Liver (tissue), 9 donors: ENCODE results near the gene TMPRSS2. TPM values are rescaled to one million over a fixed set of nuclear protein-coding genes. Genes with fewer than 3 reads are reported as not detected.

Experiments used
- DNase-seq: peaks from one replicate; pipeline ENCODE4 v3.0.0-alpha.2; 2017; ENCODE audit warnings: low spot score
- H3K27ac ChIP-seq, 2 donors: one replicate each; pipeline ENCODE4 v1.7.0; 2013; ENCODE audit warnings: inconsistent platforms in 2 of 2, low read length in 2 of 2, control low read depth in 1 of 2, low read depth in 1 of 2, mild to moderate bottlenecking in 1 of 2
- H3K27me3 ChIP-seq, 4 donors: one replicate each; pipeline versions ENCODE4 v1.6.1 to v1.7.0; 2013; ENCODE audit warnings: low read length in 3 of 4, inconsistent platforms in 1 of 4, mild to moderate bottlenecking in 1 of 4, moderate library complexity in 1 of 4; ENCODE audit not compliant: control insufficient read depth in 4 of 4, insufficient read depth in 4 of 4
- H3K36me3 ChIP-seq, 4 donors: one replicate each; pipeline versions ENCODE4 v1.6.1 to v1.7.0; 2013; ENCODE audit warnings: low read length in 3 of 4, mild to moderate bottlenecking in 3 of 4, low read depth in 1 of 4, moderate library complexity in 1 of 4; ENCODE audit not compliant: control insufficient read depth in 4 of 4, insufficient read depth in 3 of 4
- H3K4me1 ChIP-seq, 4 donors: one replicate each; pipeline versions ENCODE4 v1.6.1 to v1.7.0; 2013; ENCODE audit warnings: low read length in 3 of 4, mild to moderate bottlenecking in 3 of 4, moderate library complexity in 1 of 4; ENCODE audit not compliant: control insufficient read depth in 4 of 4, insufficient read depth in 4 of 4
- H3K4me3 ChIP-seq, 3 donors: one replicate each; pipeline versions ENCODE4 v1.6.1 to v1.7.0; 2013; ENCODE audit warnings: low read length in 3 of 3, control low read depth in 1 of 3, low read depth in 1 of 3, mild to moderate bottlenecking in 1 of 3
- H3K9ac ChIP-seq, 2 donors: one replicate each; pipeline ENCODE4 v1.7.0; 2013; ENCODE audit warnings: low read length in 2 of 2, mild to moderate bottlenecking in 2 of 2, moderate library complexity in 2 of 2, control low read depth in 1 of 2, low read depth in 1 of 2
- H3K9me3 ChIP-seq, 4 donors: one replicate each; pipeline versions ENCODE4 v1.6.1 to v1.7.0; 2013; ENCODE audit warnings: low read length in 3 of 4; ENCODE audit not compliant: control insufficient read depth in 4 of 4
- EGR1 ChIP-seq, 2 donors: IDR thresholded peaks; 2 replicates each; pipeline ENCODE4 v1.6.1; 2016 to 2018; ENCODE audit warnings: antibody characterized with exemption in 2 of 2, low read depth in 2 of 2
- FOXA1 ChIP-seq: IDR thresholded peaks from 2 replicates; pipeline ENCODE4 v1.6.1; 2016; ENCODE audit warnings: antibody characterized with exemption
- FOXA2 ChIP-seq: IDR thresholded peaks from 2 replicates; pipeline ENCODE4 v1.6.1; 2016; ENCODE audit warnings: antibody characterized with exemption
- GABPA ChIP-seq, 2 donors: IDR thresholded peaks in 1 of 2; conservative IDR thresholded peaks in 1 of 2; 2 replicates each; pipeline ENCODE4 v1.6.1; 2016; ENCODE audit warnings: antibody characterized with exemption in 2 of 2, mild to moderate bottlenecking in 1 of 2, moderate library complexity in 1 of 2
- HNF4A ChIP-seq, 2 donors: conservative IDR thresholded peaks; 2 replicates each; pipeline ENCODE4 v1.6.1; 2016; ENCODE audit warnings: antibody characterized with exemption in 2 of 2, mild to moderate bottlenecking in 2 of 2
- HNF4G ChIP-seq: IDR thresholded peaks from 2 replicates; pipeline ENCODE4 v1.6.1; 2016; ENCODE audit warnings: antibody characterized with exemption
- JUND ChIP-seq, 2 donors: IDR thresholded peaks; 2 replicates each; pipeline ENCODE4 v1.6.1; 2016; ENCODE audit warnings: antibody characterized with exemption in 2 of 2
- NR2F2 ChIP-seq: IDR thresholded peaks from 2 replicates; pipeline ENCODE4 v1.6.1; 2016; ENCODE audit warnings: antibody characterized with exemption
- RAD21 ChIP-seq, 2 donors: IDR thresholded peaks; 2 replicates each; pipeline ENCODE4 v1.6.1; 2016; ENCODE audit warnings: antibody characterized with exemption in 2 of 2, mild to moderate bottlenecking in 2 of 2
- RXRA ChIP-seq, 2 donors: IDR thresholded peaks; 2 replicates each; pipeline ENCODE4 v1.6.1; 2017 to 2018; ENCODE audit warnings: antibody characterized with exemption in 2 of 2, mild to moderate bottlenecking in 1 of 2
- SP1 ChIP-seq: IDR thresholded peaks from 2 replicates; pipeline ENCODE4 v1.6.1; 2018; ENCODE audit warnings: antibody characterized with exemption, mild to moderate bottlenecking
- TAF1 ChIP-seq: conservative IDR thresholded peaks from 2 replicates; pipeline ENCODE4 v1.6.1; 2016; ENCODE audit warnings: antibody characterized with exemption, mild to moderate bottlenecking
- YY1 ChIP-seq: IDR thresholded peaks from 2 replicates; pipeline ENCODE4 v1.6.1; 2016; ENCODE audit warnings: antibody characterized with exemption, mild to moderate bottlenecking
- WGBS: extraction: QIAGEN DNeasy Blood & Tissue Kit; methylation state at CpG from one replicate; pipeline ENCODE4 v1.1.7; 2013; 5-methylcytosine and 5-hydroxymethylcytosine counted together
- polyA plus RNA-seq, 2 donors: library from polyadenylated mRNA; stranded (reverse) in 1 of 2; unstranded in 1 of 2; fragments of 200-250 nt in 1 of 2; fragments of >200 nt in 1 of 2; fragmentation: Nextera tagmentation in 1 of 2; extraction: Ambion mirVana in 1 of 2; gene quantifications; one replicate each; pipeline versions ENCODE4 v1.2.1 to v1.2.3, GENCODE V29; 2013 to 2015
- total RNA-seq, 2 donors: library from RNA; depleted of rRNA; stranded (reverse); fragments of >200 nt; gene quantifications; one replicate each; pipeline ENCODE4 v1.2.3, GENCODE V29; 2014
- TF ChIP-seq, protein P1 (sequence below): IDR thresholded peaks from 2 replicates; pipeline ENCODE4 v1.6.1; 2016; ENCODE audit warnings: antibody characterized with exemption, mild to moderate bottlenecking
- TF ChIP-seq, protein P2 (sequence below): IDR thresholded peaks from 2 replicates; pipeline ENCODE4 v1.6.1; 2016; ENCODE audit warnings: antibody characterized with exemption
- TF ChIP-seq, protein P3 (sequence below): fragments of 150-350 bp; IDR thresholded peaks from 2 replicates; pipeline ENCODE4 v1.5.1; 2017; ENCODE audit warnings: improper control_type of control experiment, low read depth, low read length; ENCODE audit not compliant: missing input control
- TF ChIP-seq, protein P4 (sequence below): IDR thresholded peaks from 2 replicates; pipeline ENCODE4 v1.6.1; 2016; ENCODE audit warnings: antibody characterized with exemption
- TF ChIP-seq, protein P5 (sequence below): IDR thresholded peaks from 2 replicates; pipeline ENCODE4 v1.6.1; 2016; ENCODE audit warnings: antibody characterized with exemption
- donor health status: healthy.
- donor health status: healthy.
- donor health status: healthy.
- donor health status: healthy.
- donor health status: healthy.

TMPRSS2 gene
- total and polyA plus RNA-seq, 4 donors: 0.14 to 32.0 (median 11.4) TPM

DNA sequence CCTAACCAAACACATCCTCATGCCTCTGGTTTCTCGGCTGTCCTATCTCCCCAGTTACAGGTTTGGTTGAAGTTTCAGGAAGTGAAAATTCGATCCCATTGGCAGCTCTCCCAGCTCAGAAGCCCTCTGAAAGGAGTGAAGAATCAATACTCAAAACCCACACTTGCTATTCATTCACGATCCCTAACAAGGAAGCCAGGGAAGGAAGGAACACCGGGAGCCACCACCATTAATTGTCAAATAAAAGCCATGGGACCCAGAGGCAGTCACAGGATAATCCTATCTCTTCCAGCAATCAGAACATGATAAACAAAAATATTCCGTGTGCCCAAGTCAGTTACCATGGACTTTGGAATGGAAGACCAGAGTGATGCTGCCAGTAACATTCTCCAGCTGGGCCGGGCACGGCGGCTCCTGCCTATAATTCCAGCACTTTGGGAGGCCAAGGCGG lies 7.0 kb downstream of the TMPRSS2 start:
- peak; percentile 84 for TF ChIP-seq YY1
- TF ChIP-seq, protein P1, sequence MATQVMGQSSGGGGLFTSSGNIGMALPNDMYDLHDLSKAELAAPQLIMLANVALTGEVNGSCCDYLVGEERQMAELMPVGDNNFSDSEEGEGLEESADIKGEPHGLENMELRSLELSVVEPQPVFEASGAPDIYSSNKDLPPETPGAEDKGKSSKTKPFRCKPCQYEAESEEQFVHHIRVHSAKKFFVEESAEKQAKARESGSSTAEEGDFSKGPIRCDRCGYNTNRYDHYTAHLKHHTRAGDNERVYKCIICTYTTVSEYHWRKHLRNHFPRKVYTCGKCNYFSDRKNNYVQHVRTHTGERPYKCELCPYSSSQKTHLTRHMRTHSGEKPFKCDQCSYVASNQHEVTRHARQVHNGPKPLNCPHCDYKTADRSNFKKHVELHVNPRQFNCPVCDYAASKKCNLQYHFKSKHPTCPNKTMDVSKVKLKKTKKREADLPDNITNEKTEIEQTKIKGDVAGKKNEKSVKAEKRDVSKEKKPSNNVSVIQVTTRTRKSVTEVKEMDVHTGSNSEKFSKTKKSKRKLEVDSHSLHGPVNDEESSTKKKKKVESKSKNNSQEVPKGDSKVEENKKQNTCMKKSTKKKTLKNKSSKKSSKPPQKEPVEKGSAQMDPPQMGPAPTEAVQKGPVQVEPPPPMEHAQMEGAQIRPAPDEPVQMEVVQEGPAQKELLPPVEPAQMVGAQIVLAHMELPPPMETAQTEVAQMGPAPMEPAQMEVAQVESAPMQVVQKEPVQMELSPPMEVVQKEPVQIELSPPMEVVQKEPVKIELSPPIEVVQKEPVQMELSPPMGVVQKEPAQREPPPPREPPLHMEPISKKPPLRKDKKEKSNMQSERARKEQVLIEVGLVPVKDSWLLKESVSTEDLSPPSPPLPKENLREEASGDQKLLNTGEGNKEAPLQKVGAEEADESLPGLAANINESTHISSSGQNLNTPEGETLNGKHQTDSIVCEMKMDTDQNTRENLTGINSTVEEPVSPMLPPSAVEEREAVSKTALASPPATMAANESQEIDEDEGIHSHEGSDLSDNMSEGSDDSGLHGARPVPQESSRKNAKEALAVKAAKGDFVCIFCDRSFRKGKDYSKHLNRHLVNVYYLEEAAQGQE: peak; percentile 36
- peak; percentile 90 to 92 for TF ChIP-seq HNF4A (conservative IDR thresholded peaks at IDR 0.05)
- TF ChIP-seq, protein P2, sequence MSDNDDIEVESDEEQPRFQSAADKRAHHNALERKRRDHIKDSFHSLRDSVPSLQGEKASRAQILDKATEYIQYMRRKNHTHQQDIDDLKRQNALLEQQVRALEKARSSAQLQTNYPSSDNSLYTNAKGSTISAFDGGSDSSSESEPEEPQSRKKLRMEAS: peak; percentile 52
- peak; percentile 91 for TF ChIP-seq HNF4G
- TF ChIP-seq SP1: peak; percentile 88
- TF ChIP-seq, protein P3, sequence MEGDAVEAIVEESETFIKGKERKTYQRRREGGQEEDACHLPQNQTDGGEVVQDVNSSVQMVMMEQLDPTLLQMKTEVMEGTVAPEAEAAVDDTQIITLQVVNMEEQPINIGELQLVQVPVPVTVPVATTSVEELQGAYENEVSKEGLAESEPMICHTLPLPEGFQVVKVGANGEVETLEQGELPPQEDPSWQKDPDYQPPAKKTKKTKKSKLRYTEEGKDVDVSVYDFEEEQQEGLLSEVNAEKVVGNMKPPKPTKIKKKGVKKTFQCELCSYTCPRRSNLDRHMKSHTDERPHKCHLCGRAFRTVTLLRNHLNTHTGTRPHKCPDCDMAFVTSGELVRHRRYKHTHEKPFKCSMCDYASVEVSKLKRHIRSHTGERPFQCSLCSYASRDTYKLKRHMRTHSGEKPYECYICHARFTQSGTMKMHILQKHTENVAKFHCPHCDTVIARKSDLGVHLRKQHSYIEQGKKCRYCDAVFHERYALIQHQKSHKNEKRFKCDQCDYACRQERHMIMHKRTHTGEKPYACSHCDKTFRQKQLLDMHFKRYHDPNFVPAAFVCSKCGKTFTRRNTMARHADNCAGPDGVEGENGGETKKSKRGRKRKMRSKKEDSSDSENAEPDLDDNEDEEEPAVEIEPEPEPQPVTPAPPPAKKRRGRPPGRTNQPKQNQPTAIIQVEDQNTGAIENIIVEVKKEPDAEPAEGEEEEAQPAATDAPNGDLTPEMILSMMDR: no peak
- TF ChIP-seq RAD21 (IDR thresholded peaks at IDR 0.05): peak; percentile 35
- TF ChIP-seq JUND (IDR thresholded peaks at IDR 0.05): peak; percentile 18 to 49
- no peak for TF ChIP-seq FOXA2
- peak in 1 of 2 donors; percentile 25 for TF ChIP-seq GABPA (IDR thresholded peaks at IDR 0.05 in 1 of 2, conservative IDR thresholded peaks at IDR 0.05 in 1 of 2)
- TF ChIP-seq, protein P4, sequence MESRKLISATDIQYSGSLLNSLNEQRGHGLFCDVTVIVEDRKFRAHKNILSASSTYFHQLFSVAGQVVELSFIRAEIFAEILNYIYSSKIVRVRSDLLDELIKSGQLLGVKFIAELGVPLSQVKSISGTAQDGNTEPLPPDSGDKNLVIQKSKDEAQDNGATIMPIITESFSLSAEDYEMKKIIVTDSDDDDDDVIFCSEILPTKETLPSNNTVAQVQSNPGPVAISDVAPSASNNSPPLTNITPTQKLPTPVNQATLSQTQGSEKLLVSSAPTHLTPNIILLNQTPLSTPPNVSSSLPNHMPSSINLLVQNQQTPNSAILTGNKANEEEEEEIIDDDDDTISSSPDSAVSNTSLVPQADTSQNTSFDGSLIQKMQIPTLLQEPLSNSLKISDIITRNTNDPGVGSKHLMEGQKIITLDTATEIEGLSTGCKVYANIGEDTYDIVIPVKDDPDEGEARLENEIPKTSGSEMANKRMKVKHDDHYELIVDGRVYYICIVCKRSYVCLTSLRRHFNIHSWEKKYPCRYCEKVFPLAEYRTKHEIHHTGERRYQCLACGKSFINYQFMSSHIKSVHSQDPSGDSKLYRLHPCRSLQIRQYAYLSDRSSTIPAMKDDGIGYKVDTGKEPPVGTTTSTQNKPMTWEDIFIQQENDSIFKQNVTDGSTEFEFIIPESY: no peak
- no peak for TF ChIP-seq TAF1
- no peak for TF ChIP-seq FOXA1
- peak; percentile 73 to 80 for TF ChIP-seq RXRA (IDR thresholded peaks at IDR 0.05)
- peak; percentile 14 for TF ChIP-seq NR2F2
- TF ChIP-seq, protein P5, sequence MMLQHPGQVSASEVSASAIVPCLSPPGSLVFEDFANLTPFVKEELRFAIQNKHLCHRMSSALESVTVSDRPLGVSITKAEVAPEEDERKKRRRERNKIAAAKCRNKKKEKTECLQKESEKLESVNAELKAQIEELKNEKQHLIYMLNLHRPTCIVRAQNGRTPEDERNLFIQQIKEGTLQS: no peak
- peak in 1 of 2 donors; percentile 75 for TF ChIP-seq EGR1 (IDR thresholded peaks at IDR 0.05; ENCODE audit: low read depth in 2 of 2)
- Histone ChIP-seq H3K4me3 (no peak overlapping the region), H3K9me3 (no peaks in the 10 kb centered on the region), H3K27me3 (no peaks in the 10 kb centered on the region), H3K27ac (peak overlapping the region; percentile 79 to 80), H3K9ac (peak overlapping the region; percentile 34 to 54), H3K36me3 (peaks cover 0 to 3% (median 0%) of the 10 kb centered on the region in 4 donors), H3K4me1 (peaks cover 16 to 37% (median 26%) of the 10 kb centered on the region in 4 donors)
- WGBS: 28% methylated on average over 9 of the region's 9 CpGs
- no peak for DNase-seq
